SK-N-SH treated with all-trans-retinoic acid at 6 μM for 48 hours (cell line): ENCODE results near the gene FREM3.

Experiments
- ARNTL ChIP-seq: fragments of 450-650 bp; formaldehyde crosslinking; IDR thresholded peaks from 2 replicates; pipeline ENCODE4 v1.5.0; 2020; ENCODE audit warnings: low read depth, mild to moderate bottlenecking, moderate library complexity, borderline replicate concordance
- CSRNP3 ChIP-seq: fragments of 250-450 bp; sonication (Bioruptor Pico); IDR thresholded peaks from 2 replicates; pipeline ENCODE4 v1.5.1; 2021; ENCODE audit warnings: mild to moderate bottlenecking, moderate library complexity
- ESRRG ChIP-seq: fragments of 250-450 bp; sonication (Bioruptor Pico); IDR thresholded peaks from 2 replicates; pipeline ENCODE4 v1.6.1; 2021; ENCODE audit warnings: mild to moderate bottlenecking
- GLIS3 ChIP-seq: fragments of 250-450 bp; sonication (Bioruptor Pico); IDR thresholded peaks from 2 replicates; pipeline ENCODE4 v1.5.0; 2020; ENCODE audit warnings: mild to moderate bottlenecking, moderate library complexity
- PATZ1 ChIP-seq: fragments of 250-450 bp; sonication (Bioruptor Pico); IDR thresholded peaks from 2 replicates; pipeline ENCODE4 v1.8.0; 2020; ENCODE audit warnings: mild to moderate bottlenecking, moderate library complexity, borderline replicate concordance
- RARB ChIP-seq: fragments of 250-450 bp; sonication (Bioruptor Pico); IDR thresholded peaks from 2 replicates; pipeline ENCODE4 v1.8.0; 2021; ENCODE audit warnings: mild to moderate bottlenecking, moderate library complexity
- TOX ChIP-seq: fragments of 250-450 bp; sonication (Bioruptor Pico); IDR thresholded peaks from 2 replicates; pipeline ENCODE4 v1.8.0; 2021; ENCODE audit warnings: mild to moderate bottlenecking, moderate library complexity, borderline replicate concordance
- ZC3H10 ChIP-seq: fragments of 250-450 bp; sonication (Bioruptor Pico); IDR thresholded peaks from 2 replicates; pipeline ENCODE4 v1.5.1; 2021; ENCODE audit warnings: mild to moderate bottlenecking, moderate library complexity
- ZFP3 ChIP-seq: fragments of 250-450 bp; sonication (Bioruptor Pico); IDR thresholded peaks from 2 replicates; pipeline ENCODE4 v1.5.0; 2020; ENCODE audit warnings: mild to moderate bottlenecking, moderate library complexity
- TF ChIP-seq, protein P1 (sequence below): fragments of 250-450 bp; sonication (Bioruptor Pico); IDR thresholded peaks from 2 replicates; pipeline ENCODE4 v1.5.1; 2020; ENCODE audit warnings: low read depth, mild to moderate bottlenecking, moderate library complexity

DNA sequence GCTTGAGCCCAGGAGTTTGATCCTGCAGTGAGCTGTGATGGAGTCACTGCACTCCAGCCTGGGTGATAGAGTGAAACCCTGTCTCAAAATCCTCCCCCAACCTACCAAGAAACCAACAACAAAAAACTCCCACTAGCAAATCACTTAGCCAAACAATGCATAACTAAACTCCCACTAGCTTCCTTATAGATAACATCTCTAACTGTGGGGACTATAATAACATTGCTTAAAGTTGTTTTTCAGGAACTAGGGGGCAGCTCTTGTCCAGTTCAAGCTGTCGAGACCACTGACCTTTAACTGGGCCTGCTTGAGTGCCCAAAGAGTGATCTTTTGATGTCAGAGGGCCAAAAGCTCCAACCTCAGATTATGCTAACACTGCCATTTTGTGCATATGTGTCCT, 81.7 kb downstream of the FREM3 start:
- TF ChIP-seq RARB (CRISPR knock-in tag) = no peak
- TF ChIP-seq ZC3H10 (CRISPR knock-in tag) = no peak
- TF ChIP-seq PATZ1 = no peak
- no peak for TF ChIP-seq ARNTL
- no peak for TF ChIP-seq ESRRG (CRISPR knock-in tag)
- TF ChIP-seq, protein P1, sequence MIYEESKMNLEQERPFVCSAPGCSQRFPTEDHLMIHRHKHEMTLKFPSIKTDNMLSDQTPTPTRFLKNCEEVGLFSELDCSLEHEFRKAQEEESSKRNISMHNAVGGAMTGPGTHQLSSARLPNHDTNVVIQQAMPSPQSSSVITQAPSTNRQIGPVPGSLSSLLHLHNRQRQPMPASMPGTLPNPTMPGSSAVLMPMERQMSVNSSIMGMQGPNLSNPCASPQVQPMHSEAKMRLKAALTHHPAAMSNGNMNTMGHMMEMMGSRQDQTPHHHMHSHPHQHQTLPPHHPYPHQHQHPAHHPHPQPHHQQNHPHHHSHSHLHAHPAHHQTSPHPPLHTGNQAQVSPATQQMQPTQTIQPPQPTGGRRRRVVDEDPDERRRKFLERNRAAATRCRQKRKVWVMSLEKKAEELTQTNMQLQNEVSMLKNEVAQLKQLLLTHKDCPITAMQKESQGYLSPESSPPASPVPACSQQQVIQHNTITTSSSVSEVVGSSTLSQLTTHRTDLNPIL (CRISPR knock-in tag) = no peak
- no peak for TF ChIP-seq CSRNP3
- TF ChIP-seq TOX (CRISPR knock-in tag) = no peak
- no peak for TF ChIP-seq ZFP3 (CRISPR knock-in tag)
- TF ChIP-seq GLIS3 = no peak
